Gastroesophageal sphincter (tissue), 4 donors: Measurements from ENCODE around the gene HTRA1. TPM values are rescaled to one million over a fixed set of nuclear protein-coding genes. Genes with fewer than 3 reads are reported as not detected.

Experiments
- ATAC-seq: fragments of 150-250 bp; one replicate; pipeline ENCODE4 v1.9.1; 2016; ENCODE audit warnings: mild to moderate bottlenecking, moderate library complexity
- H3K27ac ChIP-seq, 4 donors: fragments of 200-600 bp; sonication (generic) in 3 of 4; 1 replicate in 3 of 4; 2 replicates in 1 of 4; pipeline ENCODE4 v1.5.1; 2016 to 2019
- H3K27me3 ChIP-seq: fragments of 200-600 bp; sonication (generic); one replicate; pipeline ENCODE4 v1.5.1; 2019
- H3K36me3 ChIP-seq, 2 donors: fragments of 200-600 bp; sonication (generic); one replicate each; pipeline ENCODE4 v1.5.1; 2019; ENCODE audit warnings: control low read depth in 1 of 2
- H3K4me1 ChIP-seq, 3 donors: fragments of 200-600 bp; sonication (generic); 1 replicate in 2 of 3; 2 replicates in 1 of 3; pipeline ENCODE4 v1.5.1; 2016 to 2019; ENCODE audit warnings: control low read depth in 2 of 3
- H3K4me3 ChIP-seq, 2 donors: fragments of 200-600 bp; sonication (generic); one replicate each; pipeline ENCODE4 v1.5.1; 2019; ENCODE audit warnings: mild to moderate bottlenecking in 1 of 2, moderate library complexity in 1 of 2
- H3K9me3 ChIP-seq, 3 donors: fragments of 200-600 bp; sonication (generic); one replicate each; pipeline ENCODE4 v1.5.1; 2017 to 2019; ENCODE audit warnings: control low read depth in 2 of 3
- CTCF ChIP-seq, 4 experiments: fragments of 200-600 bp in 2 of 4; fragments of 450-650 bp in 2 of 4; sonication (generic) in 1 of 4; IDR thresholded peaks; one replicate each; pipeline ENCODE4 v1.5.1; 2017 to 2019; ENCODE audit warnings: antibody characterized with exemption in 4 of 4, mild to moderate bottlenecking in 2 of 4, moderate library complexity in 2 of 4
- EP300 ChIP-seq: sonication (generic); formaldehyde crosslinking; IDR thresholded peaks from one replicate; pipeline ENCODE4 v1.6.1; 2017; ENCODE audit warnings: antibody characterized with exemption, mild to moderate bottlenecking
- POLR2A ChIP-seq, 2 donors: fragments of 450-650 bp; IDR thresholded peaks; one replicate each; pipeline ENCODE4 v1.6.1; 2017; ENCODE audit warnings: antibody characterized with exemption in 2 of 2, mild to moderate bottlenecking in 2 of 2, moderate library complexity in 1 of 2
- POLR2AphosphoS5 ChIP-seq: sonication (generic); formaldehyde crosslinking; IDR thresholded peaks from one replicate; pipeline ENCODE4 v1.6.1; 2017; ENCODE audit warnings: antibody characterized with exemption
- WGBS, 2 donors: methylation state at CpG; one replicate each; pipeline ENCODE4 v1.1.5; 2018; ENCODE audit warnings: low coverage in 1 of 2; 5-methylcytosine and 5-hydroxymethylcytosine counted together
- total RNA-seq, 4 donors: library from RNA; depleted of rRNA; stranded (reverse); fragments of >200 nt; gene quantifications; one replicate each; pipeline ENCODE4 v1.1.0, GENCODE V29; 2016

The HTRA1 gene
- total RNA-seq, 4 donors from 2014 or later, result 107 to 137 (median 111) TPM

DNA sequence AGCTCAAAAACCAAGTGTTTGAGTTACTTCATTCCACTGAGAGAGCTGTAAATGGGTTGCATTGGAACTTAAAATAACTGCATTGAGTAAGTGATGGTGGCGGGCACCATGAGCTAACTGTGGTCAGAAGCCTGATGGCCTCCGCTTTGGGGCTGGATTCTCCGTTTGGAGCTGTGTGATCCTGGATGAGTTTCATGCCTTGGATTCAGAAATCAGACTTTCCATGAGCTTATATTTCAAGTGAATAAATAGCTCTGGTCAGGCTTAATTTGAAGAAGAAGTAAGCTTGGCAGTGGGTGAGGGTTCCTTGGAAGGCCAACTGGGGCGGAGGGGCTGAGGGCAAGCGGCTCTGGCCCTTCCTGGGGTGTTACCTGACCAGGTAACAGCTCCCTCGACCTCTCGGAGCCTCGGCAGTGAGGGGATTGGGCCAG is 5.6 kb downstream of the HTRA1 start:
- no peak for ATAC-seq
- Histone ChIP-seq H3K27ac (peak overlapping the region in 1 of 4 donors; percentile 26), H3K27me3 (no peaks in the 10 kb centered on the region), H3K4me1 (peaks cover 0 to 52% (median 17%) of the 10 kb centered on the region in 3 donors), H3K36me3 (peaks cover 0 to 14% of the 10 kb centered on the region in 2 donors), H3K4me3 (no peak overlapping the region), H3K9me3 (no peaks in the 10 kb centered on the region)
- TF ChIP-seq POLR2A (IDR thresholded peaks at IDR 0.05) (no peak), EP300 (no peak), POLR2AphosphoS5 (no peak), CTCF (IDR thresholded peaks at IDR 0.05) (no peak)
- WGBS, 2 donors, result 80 to 93% methylated on average over 5 to 8 of the region's 8 CpGs

DNA sequence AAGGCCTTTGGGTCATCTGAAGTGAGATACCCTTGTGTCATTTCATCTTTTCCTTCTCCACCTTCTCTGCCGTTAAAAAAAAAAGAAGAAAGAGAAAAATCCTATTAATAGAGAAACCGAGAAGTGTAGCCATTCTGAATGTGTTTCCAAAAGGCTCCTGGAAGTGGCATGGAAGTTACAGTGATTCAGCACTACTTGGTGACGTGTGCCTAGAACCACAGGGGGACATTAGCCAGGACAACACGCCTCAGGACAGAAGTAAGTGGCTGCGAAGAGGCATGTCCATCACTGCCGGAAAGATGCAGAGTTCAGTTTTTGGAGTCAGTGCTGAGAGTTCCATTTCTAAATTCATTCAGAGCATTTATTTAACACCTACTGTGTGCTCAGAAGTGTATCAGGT is 6.3 kb downstream of the HTRA1 start:
- Histone ChIP-seq H3K36me3 (peaks cover 0 to 14% of the 10 kb centered on the region in 2 donors), H3K9me3 (no peaks in the 10 kb centered on the region), H3K4me1 (peaks cover 0 to 52% (median 17%) of the 10 kb centered on the region in 3 donors), H3K4me3 (no peak overlapping the region), H3K27me3 (no peaks in the 10 kb centered on the region), H3K27ac (peak overlapping the region in 2 of 4 donors; percentile 26 to 54)
- ATAC-seq, result no peak
- TF ChIP-seq POLR2A (IDR thresholded peaks at IDR 0.05) (no peak), POLR2AphosphoS5 (no peak), CTCF (IDR thresholded peaks at IDR 0.05) (no peak), EP300 (no peak)
- WGBS, 2 donors, result 79% methylated on average over 6 of the region's 6 CpGs; no CpG with 5 or more reads in 1 of the 2 donors

- Histone ChIP-seq H3K27me3 (no peaks in the 10 kb centered on the region), H3K4me1 (peaks cover 0 to 45% (median 12%) of the 10 kb centered on the region in 3 donors), H3K27ac (peak overlapping the region in 3 of 4 donors; percentile 52 to 67 (median 54)), H3K4me3 (no peak overlapping the region), H3K36me3 (peaks cover 0 to 14% of the 10 kb centered on the region in 2 donors), H3K9me3 (no peaks in the 10 kb centered on the region)
- WGBS, 2 donors, result 97 to 100% methylated on average over 1 to 5 of the region's 5 CpGs
- ATAC-seq, result no peak
- TF ChIP-seq EP300, result no peak
Observed at GRCh38 chr10:122468307-122468925, 7.1 kb downstream of the HTRA1 start.

GRCh38 chr10:122468926-122469781 is 7.8 kb downstream of the HTRA1 start:
- Histone ChIP-seq H3K4me1 (peaks cover 0 to 44% (median 11%) of the 10 kb centered on the region in 3 donors), H3K36me3 (peaks cover 0 to 14% of the 10 kb centered on the region in 2 donors), H3K9me3 (no peaks in the 10 kb centered on the region), H3K4me3 (no peak overlapping the region), H3K27ac (peak overlapping the region in 3 of 4 donors; percentile 61 to 80 (median 70)), H3K27me3 (no peaks in the 10 kb centered on the region)
- 40 to 46% methylated on average over 9 to 11 of the region's 11 CpGs for WGBS, 2 donors
- no peak for TF ChIP-seq CTCF (IDR thresholded peaks at IDR 0.05)
- TF ChIP-seq POLR2AphosphoS5, result peak; percentile 73
- peak; percentile 90 for ATAC-seq

DNA sequence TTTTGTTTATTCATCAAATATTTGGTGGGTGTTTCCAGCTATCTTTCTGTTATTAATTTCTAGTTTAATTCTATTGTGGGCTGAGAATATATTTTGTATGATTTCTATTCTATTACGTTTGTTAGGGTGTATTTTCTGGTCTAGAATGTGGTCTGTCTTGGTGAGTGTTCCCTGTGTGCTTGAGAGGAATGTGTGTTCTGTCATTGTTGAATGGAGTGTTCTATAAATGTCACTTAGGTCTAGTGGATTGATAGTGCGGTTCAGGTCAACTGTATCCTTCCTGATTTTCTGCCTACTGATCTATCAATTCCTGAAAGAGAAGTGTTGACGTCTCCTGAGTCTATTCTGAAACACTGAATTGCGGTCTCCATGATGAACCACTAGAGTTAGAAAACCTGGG is 8.5 kb downstream of the HTRA1 start:
- H3K27ac ChIP-seq, result peak overlapping the region in 2 of 4 donors; percentile 61 to 70
- peaks cover 0 to 14% of the 10 kb centered on the region in 2 donors for H3K36me3 ChIP-seq
- H3K27me3 ChIP-seq, result no peaks in the 10 kb centered on the region
- TF ChIP-seq EP300 (no peak), POLR2AphosphoS5 (no peak), CTCF (IDR thresholded peaks at IDR 0.05) (no peak), POLR2A (IDR thresholded peaks at IDR 0.05) (no peak)
- H3K9me3 ChIP-seq, result no peaks in the 10 kb centered on the region
- WGBS, 2 donors, result 89 to 96% methylated on average over 3 to 4 of the region's 4 CpGs
- no peak overlapping the region for H3K4me3 ChIP-seq
- H3K4me1 ChIP-seq, result peaks cover 0 to 44% (median 18%) of the 10 kb centered on the region in 3 donors
- no peak for ATAC-seq
